Ovary (tissue), 10 donors: ENCODE results near the gene OR13C8. TPM values are rescaled to one million over a fixed set of nuclear protein-coding genes. Genes with fewer than 3 reads are reported as not detected.
"Not testable (repeated sequence)": the region's sequence is repeated elsewhere in the genome, so short reads cannot be mapped to it uniquely, and the experiment has no call there.

Experiments
- DNase-seq, 5 donors: peaks; one replicate each; pipeline ENCODE4 v3.0.0-alpha.2; 2019 to 2020
- H3K27ac ChIP-seq, 2 donors: fragments of 200-600 bp; one replicate each; pipeline versions ENCODE4 v1.5.1 to v1.8.0; 2019 to 2022
- H3K27me3 ChIP-seq: fragments of 200-600 bp; one replicate; pipeline ENCODE4 v1.8.0; 2022
- H3K36me3 ChIP-seq: fragments of 200-600 bp; sonication (generic); one replicate; pipeline ENCODE4 v1.5.1; 2019
- H3K4me1 ChIP-seq: one replicate; pipeline ENCODE4 v1.8.1; 2013; ENCODE audit warnings: mild to moderate bottlenecking, moderate library complexity; ENCODE audit not compliant: insufficient read depth
- H3K4me3 ChIP-seq: fragments of 200-600 bp; sonication (generic); one replicate; pipeline ENCODE4 v1.5.1; 2017
- H3K9me3 ChIP-seq, 2 donors: fragments of 200-600 bp in 1 of 2; sonication (generic) in 1 of 2; one replicate each; pipeline versions ENCODE4 v1.5.1 to v1.8.1; 2013 to 2019; ENCODE audit warnings: mild to moderate bottlenecking in 1 of 2, moderate library complexity in 1 of 2
- CTCF ChIP-seq, 3 donors: fragments of 450-650 bp in 2 of 3; fragments of 200-600 bp in 1 of 3; IDR thresholded peaks; one replicate each; pipeline versions ENCODE4 v1.5.1 to v1.8.0; 2016 to 2022; ENCODE audit warnings: antibody characterized with exemption in 3 of 3, mild to moderate bottlenecking in 1 of 3
- EP300 ChIP-seq: sonication (generic); formaldehyde crosslinking; IDR thresholded peaks from one replicate; pipeline ENCODE4 v1.6.1; 2017; ENCODE audit warnings: antibody characterized with exemption
- POLR2A ChIP-seq: fragments of 450-650 bp; IDR thresholded peaks from one replicate; pipeline ENCODE4 v1.6.1; 2017; ENCODE audit warnings: antibody characterized with exemption, mild to moderate bottlenecking, moderate library complexity
- WGBS, 3 donors: extraction: QIAGEN DNeasy Blood & Tissue Kit in 1 of 3; methylation state at CpG; one replicate each; pipeline versions ENCODE4 v1.1.5 to v1.1.7; 2013 to 2017; 5-methylcytosine and 5-hydroxymethylcytosine counted together
- intact Hi-C, 4 donors: fragments of 100-400 bp; cut with DNase I; formaldehyde crosslinking; loops; one replicate each; pipeline versions ENCODE4 v1.11.0 to v1.15.1; 2022 to 2023
- long read RNA-seq, 3 donors: library from polyadenylated mRNA in 2 of 3; unstranded in 2 of 3; transcript quantifications; one replicate each; pipeline ENCODE4 v2.0.0 and lab custom pipeline, GENCODE V29; 2021 to 2026
- polyA plus RNA-seq, 2 donors: library from polyadenylated mRNA; stranded (reverse); fragments of 200-250 nt in 1 of 2; fragments of 350-450 nt in 1 of 2; fragmentation: Illumina TruSeq in 1 of 2; extraction: RNeasy Lipid Tissue Mini Kit (QIAGEN cat#74804) in 1 of 2; gene quantifications; one replicate each; pipeline ENCODE4 v1.2.3, GENCODE V29; 2013 to 2014
- total RNA-seq, 7 donors: library from RNA; depleted of rRNA in 2 of 7; stranded (reverse); fragments of >200 nt in 2 of 7; fragmentation: NEBNext Ultra II Directional in 3 of 7; extraction: Animal tissue kit (Norgen Biotek cat#: 25700) in 3 of 7; gene quantifications; one replicate each; pipeline versions ENCODE4 v1.1.0 to v1.2.4, GENCODE V29; 2016 to 2023
- donor health status: DM: no; HTN: no; CAD: no; lungs with moderate emphysema.
- donor health status: DM: no; HTN: no; CAD: no.
- donor health status: Bipolar disorder and iron deficiency.
- donor health status: DM: yes; HTN: yes; CAD: no.
- donor health status: DM: no; HTN: no; CAD: no.
- donor health status: DM: yes; HTN: yes; CAD: no.

Gene OR13C8
- total RNA-seq (not detected), polyA plus RNA-seq (not detected)
- long read RNA-seq, donor 1, result 0 reads
- long read RNA-seq, donor 2, result 0 reads
- long read RNA-seq, donor 3, result 0 reads

- Histone ChIP-seq H3K4me3 (no peak within 1 kb of the TSS), H3K4me1 (no peaks in the 10 kb centered on the region), H3K27ac (no peak within 1 kb of the TSS), H3K27me3 (no peaks in the 10 kb centered on the region), H3K36me3 (no peaks in the 10 kb centered on the region), H3K9me3 (no peaks in the 10 kb centered on the region)
- 89 to 93% (median 90%) methylated on average over 4 of the region's 4 CpGs for WGBS, 3 donors
- TF ChIP-seq POLR2A, result no peak
- no peak for TF ChIP-seq EP300
- TF ChIP-seq CTCF (IDR thresholded peaks at IDR 0.05), result no peak
- DNase-seq, result no peak
- intact Hi-C loops, result no loop called here
Observed at GRCh38 chr9:104568868-104569267, at the start of gene OR13C8. OR13C8 (plus strand) TSS chr9:104569168; CDS start chr9:104569168, 0 bp downstream.

- intact Hi-C loops, H3K27ac ChIP-seq, H3K4me1 ChIP-seq, H3K36me3 ChIP-seq, H3K9me3 ChIP-seq, H3K27me3 ChIP-seq, DNase-seq, H3K4me3 ChIP-seq: not testable (repeated sequence)
- WGBS, 3 donors, result 82 to 90% (median 84%) methylated on average over 10 of the region's 10 CpGs
Observed at GRCh38 chr9:104520241-104520640, 48.7 kb upstream of the OR13C8 start.

- H3K36me3 ChIP-seq, result no peaks in the 10 kb centered on the region
- H3K4me3 ChIP-seq, result no peak within 1 kb of the TSS
- no peaks in the 10 kb centered on the region for H3K4me1 ChIP-seq
- H3K9me3 ChIP-seq, result no peaks in the 10 kb centered on the region
- H3K27me3 ChIP-seq, result no peaks in the 10 kb centered on the region
- TF ChIP-seq CTCF (IDR thresholded peaks at IDR 0.05) (no peak), POLR2A (no peak), EP300 (no peak)
- DNase-seq, result no peak
- intact Hi-C loops, result no loop called here
- H3K27ac ChIP-seq, result no peak within 1 kb of the TSS
Observed at GRCh38 chr9:104527109-104527508, 41.9 kb upstream of the OR13C8 start, which contains the start of gene OR13C4. OR13C4 (minus strand) TSS chr9:104527209; CDS start chr9:104527209, 0 bp downstream.

- no peak for DNase-seq
- H3K4me1 ChIP-seq, result no peaks in the 10 kb centered on the region
- no peaks in the 10 kb centered on the region for H3K9me3 ChIP-seq
- no peak within 1 kb of the TSS for H3K4me3 ChIP-seq
- no peaks in the 10 kb centered on the region for H3K36me3 ChIP-seq
- no peak within 1 kb of the TSS for H3K27ac ChIP-seq
- TF ChIP-seq EP300 (no peak), CTCF (IDR thresholded peaks at IDR 0.05) (no peak), POLR2A (no peak)
- H3K27me3 ChIP-seq, result no peaks in the 10 kb centered on the region
- WGBS, 3 donors, result 88 to 90% (median 89%) methylated on average over 5 of the region's 5 CpGs
- intact Hi-C loops, result no loop called here
Observed at GRCh38 chr9:104536756-104537155, 32.2 kb upstream of the OR13C8 start, which contains the start of gene OR13C3. OR13C3 (minus strand) TSS chr9:104536856; CDS start chr9:104536723, 133 bp downstream.

- WGBS, 3 donors, result 30 to 40% (median 40%) methylated on average over 1 of the region's 1 CpG
Observed at GRCh38 chr9:104539275-104539674, 29.7 kb upstream of the OR13C8 start.

More at GRCh38 chr9:104539275-104539674, 29.7 kb upstream of the OR13C8 start:
- no peak overlapping the region for H3K27ac ChIP-seq
- DNase-seq, result no peak
- TF ChIP-seq POLR2A, result no peak
- TF ChIP-seq CTCF (IDR thresholded peaks at IDR 0.05), result no peak
- H3K4me1 ChIP-seq, result no peaks in the 10 kb centered on the region
- no peaks in the 10 kb centered on the region for H3K9me3 ChIP-seq
- H3K36me3 ChIP-seq, result no peaks in the 10 kb centered on the region
- no peak overlapping the region for H3K4me3 ChIP-seq
- intact Hi-C loops, result no loop called here
- no peaks in the 10 kb centered on the region for H3K27me3 ChIP-seq
